ENCODE measurements around the gene AFAP1L2. TPM values are rescaled to one million over a fixed set of nuclear protein-coding genes. Genes with fewer than 3 reads are reported as not detected.

The AFAP1L2 gene
- total RNA-seq, result 12.6 and 62.2 TPM in 2 replicates

GRCh38 chr10:114404171-114405010 lies at the start of gene AFAP1L2:
AFAP1L2 (minus strand) TSS chr10:114404502; CDS start chr10:114404455, 47 bp downstream.

Small RNA genes within 50 kb of the gene (small RNA-seq; reads per million reads assigned to genes)
- not detected for gene RN7SL384P (ENCODE audit: low replicate concordance)

Other genes with a start within 250 kb of the AFAP1L2 start
- gene CCDC186, start 230.3 kb downstream of the AFAP1L2 start, total RNA-seq, result 22.5 and 25.8 TPM in 2 replicates
- 0.44 TPM in 1 of 2 replicates, not detected in the other for gene TDRD1, start 225.1 kb downstream of the AFAP1L2 start, total RNA-seq
- 0.43 and 1.5 TPM in 2 replicates for gene VWA2, start 165.2 kb downstream of the AFAP1L2 start, total RNA-seq